Activated CD4-positive, CD25-positive, alpha-beta regulatory T cell treated with anti-CD3 and anti-CD28 coated beads, Interleukin-2, amount 50 U/mL, for 72 hours (primary cell): Measurements from ENCODE around the gene ATF7.

Experiments used
- DNase-seq: peaks from one replicate; pipeline ENCODE4 v3.0.0; 2021

The ATF7 gene

DNA sequence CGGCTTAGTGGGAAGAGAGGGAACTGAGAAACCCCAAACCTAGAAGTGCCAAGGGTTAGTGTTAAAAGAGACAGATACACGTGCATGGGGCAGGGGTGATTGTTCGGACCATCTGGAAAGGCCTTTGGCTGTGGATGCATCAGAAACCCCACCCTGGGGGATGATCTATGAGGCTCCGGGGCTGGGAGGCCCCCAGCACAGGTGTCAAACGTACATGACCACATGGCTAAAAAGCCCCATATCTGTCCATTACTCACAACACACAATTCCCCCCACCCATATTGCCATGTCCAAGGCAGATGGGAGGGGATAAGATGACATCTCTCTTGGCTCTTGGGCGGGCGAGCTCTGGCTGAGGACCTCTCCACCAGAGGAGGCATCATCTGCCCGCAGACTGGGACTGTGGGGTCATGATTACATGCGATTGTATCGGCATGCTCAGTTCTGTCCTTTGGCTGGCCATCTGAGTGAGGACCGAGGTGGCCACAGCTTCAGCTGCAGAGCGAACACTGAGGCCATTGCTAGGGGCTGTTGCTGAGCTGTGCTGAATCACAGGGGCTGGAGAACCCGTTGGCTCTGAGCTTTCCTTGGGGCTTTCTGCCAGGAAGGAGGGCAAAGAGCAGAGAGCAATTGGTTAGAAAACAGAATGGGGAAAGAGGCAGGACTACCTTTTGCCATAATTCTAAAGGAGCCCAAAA lies 109.3 kb downstream of the ATF7 start:
- DNase-seq = no peak

DNA sequence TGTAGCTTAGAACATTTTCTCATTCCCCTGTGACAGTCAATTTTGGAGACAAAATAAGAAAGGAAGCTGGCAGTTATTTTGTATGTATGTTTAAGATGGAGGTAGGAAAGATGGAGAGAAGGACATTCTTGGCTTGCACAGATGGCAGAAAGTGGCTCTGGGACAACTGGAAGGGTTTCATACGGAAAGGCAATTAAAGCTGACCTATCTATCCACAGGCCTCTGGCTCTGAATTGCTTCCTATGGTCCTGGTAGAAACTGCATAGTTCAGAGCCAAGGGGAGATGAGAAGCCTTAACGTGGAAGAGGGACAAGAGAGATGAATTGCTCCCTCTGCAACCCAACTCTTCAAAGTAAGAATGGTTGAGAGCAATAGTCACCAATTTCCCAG lies 110.9 kb downstream of the ATF7 start:
- no peak for DNase-seq

DNA sequence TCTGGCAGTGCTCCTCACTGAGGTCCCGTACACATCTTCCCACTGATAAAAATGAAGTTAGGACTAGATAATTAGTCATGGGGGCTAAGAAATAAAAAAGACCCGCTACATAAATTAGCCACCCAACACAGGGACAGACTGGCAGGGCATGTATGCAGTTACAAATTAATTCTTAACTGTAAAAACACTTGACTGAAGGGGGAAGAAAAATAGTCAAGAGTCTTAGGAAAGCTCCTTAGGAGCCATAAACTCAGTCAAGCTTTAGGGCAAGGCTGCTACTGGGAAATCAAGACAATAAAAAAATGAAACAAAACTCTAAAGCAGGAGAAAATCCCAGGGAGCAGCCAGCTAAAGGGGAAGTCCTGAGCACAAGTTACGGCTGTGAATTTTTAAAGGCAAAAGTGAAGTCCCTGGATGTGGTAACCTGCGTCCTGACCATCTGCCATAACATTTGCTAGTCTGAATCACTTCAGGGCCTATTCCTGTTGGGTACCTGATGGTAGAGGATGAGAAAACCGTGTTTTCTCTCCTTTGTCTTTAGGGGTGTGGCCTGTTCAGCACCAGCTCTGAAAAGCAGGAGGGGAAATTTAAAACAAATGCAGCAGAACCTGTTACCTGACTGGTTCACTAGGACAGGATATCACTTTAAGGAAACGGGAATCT lies 111.4 kb downstream of the ATF7 start:
- no peak for DNase-seq

DNA sequence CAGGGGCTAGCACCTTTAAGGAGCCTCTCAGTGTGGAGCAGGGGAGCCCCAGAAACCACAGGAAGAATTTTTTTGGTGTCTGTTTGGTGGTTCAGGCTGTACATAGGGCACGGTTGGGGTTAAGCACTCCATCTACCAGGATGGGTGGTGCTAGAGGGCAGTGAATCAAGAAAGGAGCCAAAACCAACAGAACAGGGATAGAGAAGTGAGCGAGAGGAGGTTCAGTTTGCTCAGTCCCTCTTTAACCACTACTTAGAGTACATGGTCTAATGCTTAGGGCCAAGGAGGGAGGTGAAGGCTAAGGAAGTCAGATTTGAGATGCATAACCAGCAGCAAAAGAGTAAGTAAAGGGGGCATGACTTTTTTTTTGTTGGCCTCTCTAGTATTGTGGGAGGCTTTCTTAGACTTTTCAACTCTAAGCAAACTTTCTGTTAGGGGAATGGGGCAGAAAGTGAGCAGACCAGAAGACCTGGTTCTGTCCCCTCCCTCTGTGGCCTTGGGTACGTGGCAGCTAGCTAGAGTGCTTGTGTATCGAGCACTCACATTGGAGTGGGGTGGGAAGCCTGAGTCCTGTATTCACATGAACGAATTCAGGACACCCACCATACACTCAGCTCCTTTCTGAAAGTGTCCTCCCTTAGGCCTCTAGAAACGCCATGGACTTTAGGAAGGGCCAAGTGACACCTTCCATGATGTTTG lies 112.3 kb downstream of the ATF7 start:
- no peak for DNase-seq

DNA sequence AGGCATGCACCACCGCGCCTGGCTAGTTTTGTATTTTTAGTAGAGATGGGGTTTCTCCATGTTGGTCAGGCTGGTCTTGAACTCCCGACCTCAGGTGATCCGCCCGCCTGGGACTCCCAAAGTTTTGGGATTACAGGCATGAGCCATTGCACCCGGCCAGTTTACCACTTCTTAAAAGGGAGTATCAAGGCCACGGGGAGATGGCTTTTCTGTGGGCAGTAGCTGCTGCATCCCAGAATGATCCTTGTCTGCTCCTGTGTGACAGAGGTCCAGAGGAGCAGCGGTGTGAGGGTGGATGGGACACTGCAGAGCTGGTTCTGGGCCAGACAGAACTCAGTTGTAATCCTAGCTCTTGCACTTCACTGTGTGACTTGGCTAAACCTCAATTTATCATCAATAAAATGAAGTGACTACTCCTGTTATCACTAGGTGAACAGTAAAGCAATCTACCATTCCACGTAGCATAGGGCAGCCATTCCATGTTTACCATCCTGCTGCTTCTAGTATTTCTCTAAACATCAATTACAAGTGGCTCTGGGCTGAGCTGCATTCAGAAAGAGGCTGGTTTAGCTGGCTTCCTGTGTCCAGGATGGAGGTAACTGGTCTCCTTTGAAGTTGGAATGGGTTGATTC lies 115.9 kb downstream of the ATF7 start:
- no peak for DNase-seq

DNA sequence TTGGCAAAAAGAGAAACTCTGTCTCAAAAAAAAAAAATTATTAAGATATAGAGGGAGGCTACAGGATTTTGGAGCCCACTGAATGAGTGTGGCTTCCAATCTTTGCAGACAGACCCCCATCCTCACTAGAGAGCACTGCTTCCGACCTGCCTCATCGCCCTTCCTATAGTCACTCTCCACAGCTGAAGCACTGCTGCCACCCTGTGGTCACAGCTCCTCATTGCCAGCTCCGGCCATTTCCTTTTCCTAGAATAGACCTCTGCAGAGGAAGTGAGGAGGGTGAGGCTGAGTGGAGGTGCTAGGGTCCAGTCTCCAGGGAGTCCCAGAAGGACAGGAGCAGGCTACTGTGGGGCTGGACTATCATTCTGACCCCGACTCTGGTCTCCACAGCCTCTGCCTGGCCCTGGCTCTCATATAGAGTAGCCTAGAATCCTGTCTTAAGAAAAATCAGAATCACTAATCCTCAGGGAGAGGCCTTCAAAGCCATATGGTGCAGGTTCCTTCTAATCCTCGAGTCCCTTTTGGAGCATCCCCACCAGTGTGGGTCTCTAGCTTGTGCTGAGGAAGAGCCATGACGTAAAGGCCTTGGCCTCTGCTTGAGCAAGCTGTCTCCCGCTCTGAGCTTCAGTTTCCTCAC lies 117.5 kb downstream of the ATF7 start:
- DNase-seq = peak; percentile 84

DNA sequence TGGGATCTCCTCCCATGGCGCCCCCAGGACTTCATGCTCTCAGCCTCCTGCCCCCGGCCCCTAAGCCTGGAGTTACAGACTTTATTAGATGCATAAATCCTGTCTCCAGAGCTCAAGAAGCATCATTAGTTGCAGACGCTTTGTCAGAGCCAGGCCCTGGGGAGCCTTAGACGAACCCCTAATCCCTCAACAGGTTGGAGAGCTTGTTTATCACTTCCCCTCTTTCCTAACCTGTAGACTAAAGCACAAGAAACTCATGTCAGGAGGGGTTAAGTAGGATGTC lies 118.6 kb downstream of the ATF7 start:
- DNase-seq = no peak

DNA sequence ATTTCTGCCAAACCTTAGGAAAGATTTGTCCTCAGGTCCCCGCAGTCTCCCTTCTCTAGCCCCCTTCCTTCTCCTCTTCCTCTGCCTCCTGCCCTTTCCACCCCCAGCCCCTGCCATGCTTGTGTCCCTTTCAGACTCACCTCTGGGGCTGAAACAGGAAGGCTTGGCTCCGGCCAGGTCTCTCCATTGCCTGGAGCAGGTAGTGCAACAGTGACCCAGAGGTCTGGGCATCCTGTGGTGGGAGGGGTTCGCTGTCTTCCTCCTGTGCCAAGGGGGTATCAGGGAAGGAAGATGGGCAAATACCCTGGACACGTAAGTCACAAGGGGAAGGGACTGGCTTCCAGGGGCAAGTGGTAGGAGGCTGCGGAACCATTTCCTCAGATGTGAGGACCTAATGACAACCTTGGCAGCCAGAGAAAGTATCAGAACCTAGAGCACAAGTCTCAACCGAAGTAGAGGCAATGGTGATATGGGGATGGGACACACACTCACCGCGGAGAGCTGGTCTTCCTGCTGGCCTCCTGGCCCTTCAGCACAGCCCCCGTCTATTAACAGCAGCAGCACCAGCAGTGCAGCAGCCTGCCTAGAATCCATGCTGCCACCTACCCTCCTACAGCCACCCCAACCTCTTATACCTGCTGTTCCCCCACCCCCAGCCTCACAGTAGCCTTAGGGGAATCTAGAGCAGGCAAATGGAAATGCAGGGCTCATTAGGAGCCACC lies 119.1 kb downstream of the ATF7 start, which contains the start of gene NPFF:
NPFF (minus strand) TSS at position 604 of the 722 bp plus-strand sequence; CDS start at position 594, 10 bp downstream.
- DNase-seq = no peak

DNA sequence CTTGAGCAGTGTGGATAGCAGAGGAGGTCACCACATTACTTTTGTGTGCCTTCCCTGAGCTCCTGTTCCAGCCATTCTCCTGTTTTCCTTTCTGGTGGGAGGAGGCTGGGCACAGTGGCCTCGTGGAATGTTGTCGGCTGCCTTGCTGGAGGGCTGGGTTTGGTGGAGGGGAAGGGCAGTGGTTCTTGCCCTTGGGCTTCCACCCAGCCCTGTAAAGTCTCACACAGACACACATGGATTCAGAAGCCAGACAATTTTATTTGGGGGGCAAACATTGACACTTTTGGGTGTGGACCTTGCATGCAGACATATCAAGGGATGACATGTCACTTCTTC lies 119.8 kb downstream of the ATF7 start:
- DNase-seq = no peak

DNA sequence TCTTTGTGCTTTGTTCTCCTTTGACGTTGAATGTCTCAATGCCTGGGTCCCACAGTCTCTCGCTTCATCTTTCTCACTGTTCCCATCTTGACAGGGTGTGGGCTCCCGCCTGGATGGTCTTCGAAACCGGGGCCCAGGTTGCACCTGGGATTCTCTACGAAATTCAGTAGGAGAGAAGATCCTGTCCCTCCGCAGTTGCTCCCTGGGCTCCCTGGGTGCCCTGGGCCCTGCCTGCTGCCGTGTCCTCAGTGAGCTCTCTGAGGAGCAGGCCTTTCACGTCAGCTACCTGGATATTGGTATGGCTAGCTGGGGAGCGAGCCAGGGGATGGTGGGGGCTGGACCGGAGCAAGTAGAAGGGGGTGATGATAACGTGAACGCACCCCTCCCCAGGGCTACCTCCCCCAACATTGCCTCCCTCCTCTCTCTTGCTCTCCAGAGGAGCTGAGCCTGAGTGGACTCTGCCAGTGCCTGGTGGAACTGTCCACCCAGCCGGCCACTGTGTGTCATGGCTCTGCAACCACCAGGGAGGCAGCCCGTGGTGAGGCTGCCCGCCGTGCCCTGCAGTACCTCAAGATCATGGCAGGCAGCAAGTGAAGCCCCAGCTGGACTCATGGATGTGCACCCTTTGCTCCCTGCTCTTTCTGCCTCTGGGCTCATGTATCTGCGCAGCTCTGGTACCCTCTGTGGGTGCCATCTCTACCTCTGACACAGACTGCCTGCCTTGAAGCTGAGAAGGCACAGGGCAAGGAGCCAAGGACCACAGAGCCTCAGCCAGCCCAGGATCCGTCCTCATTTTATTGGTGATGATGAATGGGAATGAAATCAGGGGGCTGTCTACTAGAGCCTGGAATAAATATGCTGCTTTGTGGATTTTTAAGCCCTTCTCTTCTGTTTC lies 120.4 kb downstream of the ATF7 start:
- no peak for DNase-seq

DNA sequence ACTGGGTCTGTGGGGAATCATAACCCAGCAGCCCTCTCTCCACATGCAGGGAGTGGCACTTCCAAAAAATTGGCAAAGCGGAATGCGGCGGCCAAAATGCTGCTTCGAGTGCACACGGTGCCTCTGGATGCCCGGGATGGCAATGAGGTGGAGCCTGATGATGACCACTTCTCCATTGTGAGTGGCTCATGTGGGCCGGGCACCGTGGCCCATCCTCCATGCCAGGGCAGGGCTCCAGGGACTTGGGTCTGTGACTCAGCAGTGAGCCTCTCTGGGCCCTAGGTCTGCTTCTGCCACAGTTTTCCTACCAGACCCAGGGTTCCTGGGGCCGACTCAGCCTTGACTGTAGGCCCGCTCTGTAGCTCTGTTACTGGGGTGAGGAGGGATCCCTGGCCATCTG lies 121.1 kb downstream of the ATF7 start:
- DNase-seq = no peak

DNA sequence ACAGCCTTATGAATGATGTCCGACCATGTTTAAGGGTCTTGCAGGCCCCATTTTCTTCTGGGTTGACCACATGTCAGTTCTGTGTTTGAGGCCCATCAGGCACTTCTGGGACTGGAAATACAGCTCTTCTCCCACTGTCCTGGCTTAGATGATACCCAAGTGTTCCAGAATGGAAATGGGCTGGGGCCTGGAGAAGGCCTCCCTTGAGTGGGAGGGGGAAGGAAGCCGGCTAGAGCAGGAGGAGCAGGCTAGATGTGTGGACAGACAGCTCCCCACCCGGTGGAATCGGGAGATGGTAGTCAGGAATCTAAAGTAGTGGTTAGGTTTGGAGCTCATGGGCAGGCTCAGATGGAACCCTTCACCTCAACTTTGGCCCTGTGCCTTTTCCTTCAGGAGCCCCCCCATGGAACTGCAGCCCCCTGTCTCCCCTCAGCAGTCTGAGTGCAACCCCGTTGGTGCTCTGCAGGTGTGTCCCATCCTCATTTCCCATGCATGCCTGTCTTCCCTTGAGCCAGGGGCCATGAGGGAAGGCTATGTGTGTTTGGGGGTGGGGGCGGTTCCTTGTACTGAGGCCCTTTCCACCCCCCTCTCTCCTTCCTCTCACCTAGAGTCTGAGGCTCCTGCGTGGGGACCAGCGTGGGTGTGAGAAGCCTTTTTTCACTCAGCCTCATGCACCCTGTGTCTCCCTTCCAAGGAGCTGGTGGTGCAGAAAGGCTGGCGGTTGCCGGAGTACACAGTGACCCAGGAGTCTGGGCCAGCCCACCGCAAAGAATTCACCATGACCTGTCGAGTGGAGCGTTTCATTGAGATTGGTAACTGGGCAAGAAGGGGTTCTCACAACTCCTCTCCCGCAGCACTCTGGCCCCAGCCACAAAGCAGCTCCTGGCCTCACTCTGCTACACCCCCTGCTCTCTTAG lies 121.9 kb downstream of the ATF7 start:
- DNase-seq = no peak

DNA sequence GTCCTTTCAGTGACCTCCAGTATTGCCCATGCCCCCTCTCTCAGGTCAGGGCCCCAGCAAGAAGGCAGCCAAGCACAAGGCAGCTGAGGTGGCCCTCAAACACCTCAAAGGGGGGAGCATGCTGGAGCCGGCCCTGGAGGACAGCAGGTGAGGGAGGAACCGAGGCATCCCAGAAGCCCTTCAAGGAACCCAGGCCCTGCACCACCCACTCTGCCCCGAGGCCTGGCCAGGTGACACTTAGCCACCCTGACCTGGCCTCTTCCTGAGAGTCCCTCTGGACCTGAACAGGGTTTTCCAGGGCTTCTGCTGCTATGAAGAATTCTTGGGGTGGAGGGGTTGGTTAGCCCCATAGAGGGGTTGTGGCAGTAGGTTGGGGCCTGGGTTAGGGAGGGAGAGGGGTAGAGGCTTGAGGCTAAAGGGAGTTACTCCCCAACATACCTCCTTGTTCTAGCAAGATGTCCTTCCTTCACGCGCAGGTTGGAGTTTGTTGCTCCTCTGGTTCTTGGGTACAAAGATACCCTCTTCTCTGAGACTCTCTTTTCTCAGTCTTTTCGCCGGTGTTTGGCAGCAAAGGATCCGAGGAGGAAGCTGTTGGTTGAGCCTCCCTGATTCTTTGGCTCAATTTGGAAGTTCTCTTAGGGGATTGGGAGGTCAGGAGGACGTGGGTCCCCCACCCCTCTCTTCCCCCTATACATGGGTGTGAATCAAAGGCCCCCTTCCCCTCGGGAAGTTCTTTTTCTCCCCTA lies 123.0 kb downstream of the ATF7 start:
- no peak for DNase-seq

DNA sequence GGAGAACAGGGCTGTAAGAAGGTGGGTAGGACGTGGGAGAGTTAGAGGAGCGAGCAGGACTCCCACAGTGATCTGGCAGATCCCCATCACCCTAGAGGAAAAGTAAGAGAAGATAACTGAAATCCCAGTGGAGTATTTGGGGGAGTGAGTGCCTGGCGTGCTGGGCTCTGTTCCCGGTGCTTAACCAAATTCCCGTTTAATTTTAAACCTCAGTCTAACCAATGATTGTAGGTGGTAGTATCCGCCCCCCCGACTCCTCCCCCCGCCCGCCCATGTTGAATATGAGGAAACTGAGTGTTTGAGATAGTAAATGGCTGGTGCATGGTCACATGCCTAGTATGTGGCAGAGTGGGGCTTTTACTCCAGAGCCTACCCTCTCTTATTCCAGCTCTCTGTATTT lies 123.9 kb downstream of the ATF7 start:
- DNase-seq = no peak

DNA sequence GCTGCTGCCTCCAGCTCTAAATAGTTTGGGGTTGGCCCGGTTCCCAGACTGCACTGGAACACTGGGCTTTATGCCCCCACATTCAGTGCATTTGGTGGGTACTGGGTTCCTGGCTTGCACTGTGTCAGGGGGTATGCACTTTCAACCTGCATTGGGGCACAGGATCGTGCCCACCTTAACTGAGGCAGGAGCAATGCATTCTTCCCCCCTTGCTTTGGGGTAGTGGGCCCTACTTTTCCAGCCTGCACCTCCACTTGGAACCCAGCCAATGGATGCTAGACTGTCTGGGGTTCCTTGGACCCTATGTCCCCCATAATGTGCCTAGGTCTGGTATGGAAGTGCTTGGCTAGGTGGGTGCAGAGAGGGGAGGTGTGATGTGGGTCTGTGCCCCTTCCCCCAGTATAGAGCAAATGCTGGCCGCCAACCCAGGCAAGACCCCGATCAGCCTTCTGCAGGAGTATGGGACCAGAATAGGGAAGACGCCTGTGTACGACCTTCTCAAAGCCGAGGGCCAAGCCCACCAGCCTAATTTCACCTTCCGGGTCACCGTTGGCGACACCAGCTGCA lies 124.5 kb downstream of the ATF7 start:
- DNase-seq = no peak

DNA sequence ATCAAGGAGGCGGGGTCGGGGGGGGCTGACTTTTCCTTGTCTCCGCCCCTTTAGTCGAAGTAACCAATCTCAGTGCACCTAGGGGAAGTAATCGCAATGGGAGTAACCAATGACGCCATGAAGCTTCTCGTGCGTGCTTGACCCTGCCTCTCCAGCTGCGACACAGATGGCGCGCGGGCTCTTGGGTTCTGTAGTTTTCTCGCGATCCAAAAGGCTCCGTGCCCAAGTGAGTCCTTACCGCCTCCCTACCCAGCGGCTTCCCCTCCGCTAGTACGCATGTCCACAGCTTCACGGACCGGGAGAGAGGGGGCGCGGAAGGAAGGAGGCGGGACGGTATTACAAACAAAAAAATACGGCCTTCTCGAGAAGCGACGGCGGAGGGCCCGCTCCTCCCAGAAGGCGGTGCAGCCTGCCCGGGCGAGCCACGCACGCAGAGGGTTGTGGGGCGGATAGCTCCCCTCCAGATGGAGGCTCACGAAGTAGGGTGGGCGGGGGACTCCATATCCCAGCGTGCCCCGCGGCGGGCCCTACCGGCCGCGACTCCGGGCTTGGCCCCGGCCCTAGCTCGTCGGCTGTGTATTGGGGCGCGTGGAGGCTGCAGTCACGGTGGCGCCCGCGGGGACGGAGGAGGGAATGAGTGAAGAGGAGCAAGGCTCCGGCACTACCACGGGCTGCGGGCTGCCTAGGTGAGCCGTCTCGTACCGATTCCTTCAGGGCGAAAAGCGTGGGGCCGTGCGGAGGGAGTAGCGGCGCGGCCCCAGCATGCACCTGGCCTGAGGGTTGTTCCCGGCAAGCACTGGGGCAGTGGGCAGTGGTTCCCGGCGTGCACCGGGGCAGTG lies 125.2 kb downstream of the ATF7 start, which contains the start of gene TARBP2:
TARBP2 (plus strand) TSS at position 508 of the 839 bp plus-strand sequence; CDS start at position 634, 126 bp downstream.
- DNase-seq = peak; percentile 89

DNA sequence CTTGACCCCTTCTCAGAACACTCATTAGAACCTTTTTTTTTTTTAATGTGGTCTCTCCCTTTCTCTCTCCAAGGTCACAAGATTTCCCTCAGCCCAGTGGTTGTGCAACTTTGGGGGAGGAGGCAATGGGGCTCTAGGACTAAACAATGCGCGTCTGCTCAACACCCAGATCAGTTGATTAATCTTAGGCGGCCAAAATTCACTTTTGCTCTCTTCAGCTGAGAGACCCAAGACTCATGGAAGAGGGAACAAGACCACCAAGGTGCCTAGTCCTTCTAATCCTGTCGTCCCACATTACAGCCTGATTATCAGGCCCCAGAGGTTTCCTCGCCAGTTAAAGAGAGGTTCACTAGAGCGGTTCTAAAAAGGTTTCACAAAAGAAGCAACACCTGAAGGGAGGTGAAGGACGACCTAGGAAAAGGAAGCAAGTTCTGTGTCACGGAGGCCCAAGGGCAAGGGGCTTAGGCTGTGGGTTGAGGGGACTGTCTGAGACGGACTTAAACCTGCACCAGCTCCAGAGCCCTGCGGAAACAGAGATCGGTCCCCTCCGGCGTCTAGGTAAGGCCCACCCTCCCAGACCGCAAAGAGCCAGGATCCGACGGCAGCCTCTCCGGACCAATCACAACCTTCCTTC lies 125.9 kb downstream of the ATF7 start:
- no peak for DNase-seq
